ENCODE results near the gene RHBDD1.

DNA sequence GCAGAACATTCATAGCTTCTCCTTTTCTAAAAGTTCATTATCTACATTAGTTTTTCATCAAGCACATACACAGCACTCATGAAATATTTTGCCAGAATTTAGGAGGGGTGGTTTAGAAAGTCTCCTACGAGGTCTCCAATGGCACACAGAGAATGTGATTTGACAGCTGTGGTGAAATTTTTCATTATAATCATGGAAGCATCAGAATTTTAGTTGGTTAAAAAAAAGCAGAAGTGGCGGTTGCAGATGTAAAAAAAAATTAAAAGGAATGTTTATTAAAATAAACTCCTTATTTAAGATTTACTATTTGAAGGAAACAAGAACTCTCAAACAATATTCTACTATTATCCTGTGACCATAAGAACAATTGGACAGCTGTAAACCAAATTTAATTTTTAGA is 10.8 kb upstream of the RHBDD1 start:
- no peak for TF ChIP-seq TAF1 (conservative IDR thresholded peaks at IDR 0.05)
- TF ChIP-seq, protein P1, sequence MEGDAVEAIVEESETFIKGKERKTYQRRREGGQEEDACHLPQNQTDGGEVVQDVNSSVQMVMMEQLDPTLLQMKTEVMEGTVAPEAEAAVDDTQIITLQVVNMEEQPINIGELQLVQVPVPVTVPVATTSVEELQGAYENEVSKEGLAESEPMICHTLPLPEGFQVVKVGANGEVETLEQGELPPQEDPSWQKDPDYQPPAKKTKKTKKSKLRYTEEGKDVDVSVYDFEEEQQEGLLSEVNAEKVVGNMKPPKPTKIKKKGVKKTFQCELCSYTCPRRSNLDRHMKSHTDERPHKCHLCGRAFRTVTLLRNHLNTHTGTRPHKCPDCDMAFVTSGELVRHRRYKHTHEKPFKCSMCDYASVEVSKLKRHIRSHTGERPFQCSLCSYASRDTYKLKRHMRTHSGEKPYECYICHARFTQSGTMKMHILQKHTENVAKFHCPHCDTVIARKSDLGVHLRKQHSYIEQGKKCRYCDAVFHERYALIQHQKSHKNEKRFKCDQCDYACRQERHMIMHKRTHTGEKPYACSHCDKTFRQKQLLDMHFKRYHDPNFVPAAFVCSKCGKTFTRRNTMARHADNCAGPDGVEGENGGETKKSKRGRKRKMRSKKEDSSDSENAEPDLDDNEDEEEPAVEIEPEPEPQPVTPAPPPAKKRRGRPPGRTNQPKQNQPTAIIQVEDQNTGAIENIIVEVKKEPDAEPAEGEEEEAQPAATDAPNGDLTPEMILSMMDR (IDR thresholded peaks at IDR 0.05; ENCODE audit: low read depth, low read length, missing input control): no peak
- no peak for TF ChIP-seq RAD21 (IDR thresholded peaks at IDR 0.05)
- no peak for TF ChIP-seq FOXA1 (IDR thresholded peaks at IDR 0.05)
- TF ChIP-seq, protein P2, sequence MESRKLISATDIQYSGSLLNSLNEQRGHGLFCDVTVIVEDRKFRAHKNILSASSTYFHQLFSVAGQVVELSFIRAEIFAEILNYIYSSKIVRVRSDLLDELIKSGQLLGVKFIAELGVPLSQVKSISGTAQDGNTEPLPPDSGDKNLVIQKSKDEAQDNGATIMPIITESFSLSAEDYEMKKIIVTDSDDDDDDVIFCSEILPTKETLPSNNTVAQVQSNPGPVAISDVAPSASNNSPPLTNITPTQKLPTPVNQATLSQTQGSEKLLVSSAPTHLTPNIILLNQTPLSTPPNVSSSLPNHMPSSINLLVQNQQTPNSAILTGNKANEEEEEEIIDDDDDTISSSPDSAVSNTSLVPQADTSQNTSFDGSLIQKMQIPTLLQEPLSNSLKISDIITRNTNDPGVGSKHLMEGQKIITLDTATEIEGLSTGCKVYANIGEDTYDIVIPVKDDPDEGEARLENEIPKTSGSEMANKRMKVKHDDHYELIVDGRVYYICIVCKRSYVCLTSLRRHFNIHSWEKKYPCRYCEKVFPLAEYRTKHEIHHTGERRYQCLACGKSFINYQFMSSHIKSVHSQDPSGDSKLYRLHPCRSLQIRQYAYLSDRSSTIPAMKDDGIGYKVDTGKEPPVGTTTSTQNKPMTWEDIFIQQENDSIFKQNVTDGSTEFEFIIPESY (IDR thresholded peaks at IDR 0.05): no peak
- TF ChIP-seq, protein P3, sequence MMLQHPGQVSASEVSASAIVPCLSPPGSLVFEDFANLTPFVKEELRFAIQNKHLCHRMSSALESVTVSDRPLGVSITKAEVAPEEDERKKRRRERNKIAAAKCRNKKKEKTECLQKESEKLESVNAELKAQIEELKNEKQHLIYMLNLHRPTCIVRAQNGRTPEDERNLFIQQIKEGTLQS (IDR thresholded peaks at IDR 0.05): no peak
- no peak for TF ChIP-seq EGR1 (IDR thresholded peaks at IDR 0.05; ENCODE audit: low read depth in 2 of 2)

Measured in liver (tissue), 3 donors.